ENCODE results near the gene EML1. TPM values are rescaled to one million over a fixed set of nuclear protein-coding genes. Genes with fewer than 3 reads are reported as not detected.

EML1 gene
- polyA plus RNA-seq, 12 donors, result 31.6 to 53.3 (median 45.0) TPM; not detected in 1

DNA sequence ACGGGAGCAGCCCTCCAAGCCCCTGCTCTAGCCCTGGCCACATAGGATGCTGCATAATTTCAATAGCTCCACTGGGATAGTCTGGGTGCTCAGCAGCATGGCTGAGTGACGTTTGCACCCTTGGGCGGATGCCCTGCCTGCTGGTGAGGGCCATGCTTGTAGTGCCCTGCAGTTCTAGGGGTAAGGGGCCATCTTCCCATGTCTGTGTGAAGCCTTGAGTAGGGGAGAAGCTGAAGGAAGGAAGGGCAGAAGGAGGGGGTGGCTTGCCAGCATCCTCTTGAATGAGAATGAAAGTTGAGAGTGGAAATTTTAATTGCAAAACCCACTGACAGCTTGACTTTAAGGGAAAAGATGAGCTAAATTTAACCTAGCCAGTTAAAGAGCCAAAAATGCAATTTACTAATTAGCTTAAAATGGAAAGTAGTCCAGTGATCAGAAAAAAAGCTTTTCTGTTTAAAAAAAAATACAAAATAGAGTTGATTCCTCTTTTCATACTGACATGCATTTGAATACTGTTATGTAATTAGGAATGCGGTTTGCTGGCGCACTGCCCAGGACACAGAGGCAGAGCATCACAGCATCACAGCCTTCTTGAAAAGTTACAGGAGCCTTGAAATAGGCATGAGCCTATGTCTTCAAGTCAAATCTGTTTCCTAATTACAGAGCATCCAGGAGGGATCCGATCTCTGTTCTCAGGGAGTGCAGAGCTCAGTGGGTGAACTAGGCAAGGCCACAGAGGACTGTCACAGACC, 18.5 kb upstream of the EML1 start:
- peak; percentile 69 for DNase-seq

DNA sequence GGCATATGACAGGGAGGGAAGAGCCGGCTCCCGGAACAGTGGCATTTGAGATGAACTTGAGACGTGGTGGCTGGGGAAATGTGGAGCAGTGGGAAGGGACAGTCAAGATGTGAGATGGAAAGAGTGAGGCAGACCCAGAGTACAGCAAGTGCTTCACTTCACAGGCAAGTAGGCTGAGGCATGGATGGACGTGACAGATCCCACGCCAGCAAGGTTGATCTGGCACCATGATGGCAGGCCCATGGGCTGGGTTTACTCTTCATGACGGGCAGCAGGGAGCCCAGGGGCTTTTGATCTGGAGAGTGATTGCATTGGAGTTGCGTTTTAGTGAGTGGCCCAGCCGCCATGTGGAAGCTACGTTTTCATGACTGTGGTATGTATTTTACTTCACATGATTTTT, 17.9 kb upstream of the EML1 start:
- no peak for DNase-seq

DNA sequence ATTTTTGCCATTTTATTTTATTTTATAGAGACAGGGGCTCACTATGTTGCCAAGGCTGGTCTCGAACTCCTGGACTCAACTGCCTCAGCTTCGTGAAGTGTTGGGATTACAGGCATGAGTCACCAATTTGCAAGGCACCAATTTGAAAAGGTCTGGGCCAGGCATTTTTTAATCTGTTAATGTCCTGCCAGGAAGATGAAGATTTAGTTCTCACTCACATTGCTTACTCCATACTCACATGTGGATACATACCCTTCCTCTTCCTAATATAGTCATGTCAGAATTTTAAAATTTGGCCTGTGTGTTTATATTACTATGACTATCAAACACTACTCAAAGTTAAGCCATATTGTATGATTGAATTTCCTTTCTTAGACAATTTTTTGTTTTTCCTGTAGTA, 15.3 kb upstream of the EML1 start:
- no peak for DNase-seq

DNA sequence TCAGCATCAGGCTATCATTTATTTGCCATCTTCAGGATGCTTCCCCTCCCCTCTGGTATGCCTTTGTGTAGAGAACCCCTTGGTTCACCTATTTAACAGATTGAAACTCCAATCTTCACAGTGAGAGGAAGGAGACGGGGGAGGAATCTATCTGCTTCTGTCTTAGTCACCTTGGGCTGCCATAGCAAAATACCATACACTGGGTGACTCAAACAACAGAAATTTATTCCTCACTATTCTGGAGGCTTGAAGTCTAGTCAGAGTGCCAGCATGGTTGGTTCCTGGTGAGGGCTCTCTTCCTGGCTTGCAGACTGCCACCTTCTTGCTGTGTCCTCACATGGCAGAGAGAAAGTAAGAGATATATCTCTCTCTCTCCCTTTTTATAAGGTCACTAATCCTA, 13.5 kb upstream of the EML1 start:
- DNase-seq, result no peak

DNA sequence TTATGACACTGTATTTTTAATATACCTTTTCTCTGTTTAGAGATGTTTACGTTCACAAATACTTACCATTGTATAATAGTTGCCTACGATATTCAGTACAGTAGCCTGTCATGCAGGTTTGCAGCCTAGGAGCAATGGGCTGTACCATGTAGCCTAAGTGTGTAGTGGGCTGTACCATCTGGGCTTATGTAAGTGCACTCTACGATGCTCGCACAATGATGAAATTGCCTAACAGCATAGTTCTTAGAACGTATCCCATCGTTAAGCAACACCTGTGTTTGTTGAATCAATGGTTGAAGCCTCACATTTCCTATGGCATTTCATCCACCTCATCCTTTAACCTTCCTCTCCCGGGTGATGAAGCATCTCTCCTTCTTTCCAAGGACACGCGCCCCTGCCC, 12.5 kb upstream of the EML1 start:
- DNase-seq, result no peak

DNA sequence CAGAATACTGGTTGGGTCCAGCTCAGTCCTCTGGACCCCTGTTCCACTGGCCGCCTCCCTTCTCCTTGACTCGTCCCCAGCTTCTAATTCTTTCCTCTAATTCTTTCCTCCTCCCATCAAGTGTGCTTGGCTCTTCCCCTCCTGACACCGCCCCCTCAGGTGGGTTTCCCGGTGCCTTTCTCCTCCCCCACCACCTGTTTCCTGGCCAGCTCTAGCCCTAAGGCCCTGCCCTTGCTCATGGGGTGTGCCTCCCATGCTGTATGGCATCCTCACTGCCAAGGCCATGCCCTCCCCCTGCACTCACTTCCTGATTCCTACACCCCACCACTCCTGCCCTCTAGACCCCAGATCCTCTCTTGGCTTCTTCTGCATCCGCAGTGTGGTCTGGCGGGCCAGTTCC, 12.1 kb upstream of the EML1 start:
- DNase-seq, result no peak

DNA sequence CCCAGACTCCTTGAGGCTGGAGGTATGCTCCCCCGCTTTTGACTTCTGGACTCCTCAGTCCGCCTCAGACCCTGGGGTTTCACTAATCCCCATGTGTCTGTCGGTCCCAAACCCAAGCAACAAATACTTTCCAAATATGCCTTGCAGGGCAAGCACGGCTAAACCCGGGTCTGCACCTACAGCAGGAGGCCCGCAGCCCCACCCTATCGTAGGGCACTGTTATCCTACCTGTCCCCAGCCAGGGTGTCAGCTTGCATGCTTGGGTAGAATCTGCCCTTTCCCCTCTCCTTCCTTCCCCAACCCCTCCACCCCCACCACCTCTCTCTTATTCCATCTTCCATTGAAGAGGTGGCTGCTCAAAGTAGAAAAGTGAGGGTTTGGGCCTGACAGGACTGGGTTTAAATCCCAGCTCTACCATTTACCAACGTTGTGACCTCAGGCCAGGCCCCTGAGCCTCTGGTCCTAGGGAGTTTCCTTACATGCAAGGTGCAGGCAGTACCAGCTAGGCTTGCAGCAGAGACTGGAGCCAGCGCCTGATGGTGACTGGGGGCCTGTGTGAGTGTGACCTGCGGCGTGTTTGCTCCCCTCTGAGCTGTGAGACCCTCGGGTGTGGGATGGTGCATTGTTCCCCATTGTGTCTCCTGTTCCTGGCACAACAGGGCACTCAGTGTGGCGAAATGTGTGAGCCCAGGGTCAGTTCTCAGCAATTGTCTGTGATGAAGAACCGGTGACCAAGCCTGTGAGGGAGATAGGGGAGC, 11.2 kb upstream of the EML1 start:
- DNase-seq, result no peak

DNA sequence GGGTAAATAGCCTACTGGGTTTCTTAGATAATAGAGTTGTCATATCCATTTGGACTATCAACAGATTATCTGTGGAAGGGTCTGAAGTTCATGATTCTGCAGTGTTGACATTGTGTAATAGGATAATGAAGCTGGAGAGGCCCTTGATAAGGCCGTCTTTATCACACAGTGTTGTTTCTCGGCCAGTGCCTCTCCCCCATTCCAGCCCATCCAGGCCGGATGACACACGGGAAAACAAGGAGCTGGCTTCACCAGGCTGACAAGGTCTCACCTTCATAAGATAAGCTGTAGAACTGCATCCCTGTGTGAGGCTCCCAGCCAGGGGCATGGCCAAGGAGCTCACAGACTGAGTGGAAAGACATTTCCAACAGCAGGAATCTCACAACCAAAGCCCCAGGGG, 8.7 kb upstream of the EML1 start:
- no peak for DNase-seq

DNA sequence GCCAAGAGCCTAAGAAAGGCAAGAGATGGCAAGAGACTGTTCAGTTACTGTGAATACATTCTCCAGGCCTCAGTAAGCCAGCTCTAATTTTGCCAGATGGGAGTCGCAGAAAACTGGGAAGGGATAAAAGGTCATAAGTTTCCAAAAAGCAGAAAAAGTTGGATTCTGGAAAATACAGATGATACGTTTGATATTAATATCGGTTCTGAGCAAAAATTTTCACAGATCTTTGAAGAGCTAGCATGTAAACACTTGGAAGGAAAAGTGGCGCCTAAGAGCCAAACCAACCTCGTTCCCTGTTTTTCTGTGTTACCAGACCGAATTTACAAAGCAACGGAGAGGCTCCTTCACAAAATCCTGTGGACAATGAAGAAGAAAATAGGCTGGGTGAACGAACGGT, 7.8 kb upstream of the EML1 start:
- no peak for DNase-seq

DNA sequence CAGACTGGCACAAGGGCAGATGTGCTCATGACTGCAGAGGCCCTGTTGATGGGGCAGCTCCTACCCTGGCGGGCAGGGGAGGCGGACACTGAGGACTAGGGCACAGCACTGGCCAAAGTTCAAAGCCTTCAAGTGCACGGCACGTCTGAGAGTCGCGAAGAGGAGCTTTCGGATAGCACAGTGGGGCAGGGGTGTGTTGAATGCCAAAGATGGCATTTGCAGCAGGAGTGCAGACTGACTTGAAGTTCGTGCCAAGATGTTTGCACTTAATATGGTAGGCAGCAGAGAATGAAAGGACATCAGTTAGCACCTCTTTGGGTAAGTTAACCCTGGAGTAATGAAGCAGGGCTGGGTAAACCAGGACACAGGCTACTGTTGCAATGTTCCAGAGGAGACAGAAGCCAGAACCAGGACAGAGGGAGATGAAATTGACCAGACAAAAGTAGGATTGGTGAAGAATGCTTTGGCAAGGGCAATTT, 6.7 kb upstream of the EML1 start:
- no peak for DNase-seq

DNA sequence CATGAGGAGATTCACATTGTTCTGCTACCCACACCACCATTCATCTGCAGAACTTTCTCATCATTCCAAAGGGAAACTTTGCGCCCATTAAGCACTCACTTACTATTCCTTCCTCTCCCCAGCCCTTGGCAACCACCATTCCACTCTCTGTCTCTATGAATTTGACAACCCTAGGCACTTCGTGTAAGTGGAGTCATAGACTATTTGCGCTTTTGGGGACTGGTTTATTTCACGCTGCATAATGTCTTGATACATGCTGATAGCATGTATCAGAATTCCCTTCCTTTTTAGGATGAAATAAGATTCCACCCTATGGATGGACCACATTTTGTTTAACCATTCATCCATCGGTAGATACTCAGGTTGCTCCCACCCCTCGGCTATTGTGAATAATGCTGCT, 4.5 kb upstream of the EML1 start:
- no peak for DNase-seq

DNA sequence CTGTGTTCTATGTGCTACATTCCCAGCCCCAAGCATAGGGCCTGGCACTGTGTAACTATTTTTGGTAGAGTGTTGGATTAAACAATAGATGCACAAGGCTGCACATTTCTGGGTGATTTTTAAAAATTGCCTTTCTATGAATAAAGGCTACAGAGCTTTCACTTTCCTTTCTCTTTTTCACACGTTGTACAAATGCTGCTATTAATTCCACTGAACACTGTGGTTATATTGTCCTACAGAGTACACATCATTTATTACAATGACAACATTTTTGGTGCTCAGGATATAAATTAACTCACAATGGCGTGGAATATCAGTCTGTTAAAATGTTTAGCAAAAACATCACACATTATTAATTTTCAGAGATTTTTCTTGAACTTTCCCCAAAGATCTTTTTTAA, 3.6 kb upstream of the EML1 start:
- DNase-seq, result no peak

DNA sequence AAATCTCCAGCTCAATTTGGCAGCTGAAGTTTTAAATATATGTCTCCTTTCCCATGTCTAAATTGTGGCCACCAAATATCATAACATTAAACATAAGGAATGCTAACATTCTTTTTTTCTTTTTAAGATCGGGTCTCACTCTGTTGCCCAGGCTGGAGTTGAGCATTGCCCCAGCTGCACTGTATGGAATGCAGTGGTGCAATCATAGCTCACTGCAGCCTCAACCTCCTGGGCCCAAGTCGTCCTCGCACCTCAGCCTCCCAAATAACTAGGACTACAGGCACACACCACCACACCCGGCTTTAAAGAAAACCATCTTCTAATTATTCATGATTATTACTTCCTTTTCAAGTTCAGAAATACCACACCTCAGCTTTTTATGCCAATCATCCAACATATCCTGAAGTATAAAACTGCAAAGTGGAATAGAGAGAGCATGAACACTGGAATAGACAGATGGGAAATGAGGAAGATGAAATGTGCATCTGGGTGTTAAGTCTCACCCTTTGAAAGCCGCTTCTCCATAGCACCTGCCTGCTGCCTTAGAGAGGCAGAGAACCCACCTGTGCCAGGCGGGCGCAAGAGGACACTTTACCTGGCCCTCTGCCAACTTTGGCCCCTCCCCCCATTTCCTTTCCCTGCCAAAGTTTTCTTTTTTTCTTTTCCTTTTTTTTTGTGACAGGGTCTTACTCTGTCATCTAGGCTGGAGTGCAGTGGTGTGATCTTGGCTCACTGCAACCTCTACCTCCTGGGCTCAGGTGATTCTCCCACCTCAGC, 2.8 kb upstream of the EML1 start:
- no peak for DNase-seq

DNA sequence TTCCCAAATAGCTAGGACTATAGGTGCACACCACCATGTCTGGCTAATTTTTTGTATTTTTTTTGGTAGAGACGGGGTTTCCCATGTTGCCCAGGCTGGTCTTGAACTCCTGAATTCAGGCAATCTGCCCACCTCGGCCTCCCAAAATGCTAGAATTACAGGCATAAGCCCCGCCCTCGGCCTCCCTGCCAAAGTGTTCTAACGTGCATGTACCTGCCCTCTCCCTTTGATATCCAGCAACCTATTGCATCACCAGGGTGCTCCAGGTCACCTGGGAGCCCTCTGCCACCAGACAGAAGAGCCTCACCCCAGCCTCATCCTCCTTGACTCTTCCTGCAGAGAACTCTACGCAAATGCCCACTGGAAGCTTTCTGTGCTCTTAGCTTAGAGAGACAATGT, 2.2 kb upstream of the EML1 start:
- DNase-seq, result no peak

DNA sequence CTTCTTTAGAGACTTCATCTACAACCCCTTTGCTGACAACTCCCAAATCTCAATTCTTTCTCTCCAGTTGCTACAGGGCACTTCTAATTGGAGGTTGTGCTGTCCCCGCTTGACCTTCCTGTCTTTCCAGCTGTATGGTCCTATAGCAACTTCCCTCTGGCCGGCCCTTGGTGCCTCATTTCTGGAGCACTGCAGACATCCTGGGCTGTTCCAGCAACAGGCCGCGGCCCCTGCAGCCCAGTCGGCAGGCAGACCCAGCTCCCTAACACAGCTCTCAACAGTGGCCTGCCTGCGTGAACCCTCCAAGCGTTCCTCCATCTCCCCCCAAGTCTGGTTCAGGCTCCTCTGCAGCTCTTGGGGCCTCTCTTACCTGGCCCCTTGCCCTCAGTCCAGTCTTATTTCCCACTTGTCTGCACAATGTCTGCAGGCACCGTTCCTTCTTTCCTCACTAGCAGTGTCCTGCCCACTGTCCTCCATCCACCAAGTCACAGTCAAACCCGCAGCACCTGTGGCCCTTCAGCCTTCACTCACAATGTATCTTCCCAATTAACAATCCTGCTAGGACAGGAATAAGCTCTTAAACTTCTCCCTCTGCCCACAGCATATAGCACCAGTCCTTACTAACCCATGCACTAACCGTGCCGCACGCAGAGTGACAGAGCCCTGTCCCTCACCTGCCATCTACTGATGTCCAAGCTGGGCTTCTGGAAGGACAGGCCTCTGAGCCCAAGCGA, 1.6 kb upstream of the EML1 start:
- no peak for DNase-seq

DNA sequence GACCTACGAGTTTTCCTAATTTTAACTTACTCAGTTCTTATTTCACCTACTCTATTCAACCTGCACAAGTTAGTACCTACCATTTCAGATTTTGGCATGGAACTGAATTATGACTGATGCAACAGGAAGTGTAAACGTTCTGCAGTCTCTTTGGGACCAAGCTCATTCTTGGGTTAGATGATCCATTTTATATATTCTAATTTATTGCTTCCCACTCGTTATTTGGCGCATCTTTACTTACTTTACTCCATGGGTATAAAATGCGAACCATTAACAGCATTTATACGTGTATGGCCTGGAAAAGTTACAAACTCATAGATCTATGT, 1.0 kb upstream of the EML1 start:
- no peak for DNase-seq

DNA sequence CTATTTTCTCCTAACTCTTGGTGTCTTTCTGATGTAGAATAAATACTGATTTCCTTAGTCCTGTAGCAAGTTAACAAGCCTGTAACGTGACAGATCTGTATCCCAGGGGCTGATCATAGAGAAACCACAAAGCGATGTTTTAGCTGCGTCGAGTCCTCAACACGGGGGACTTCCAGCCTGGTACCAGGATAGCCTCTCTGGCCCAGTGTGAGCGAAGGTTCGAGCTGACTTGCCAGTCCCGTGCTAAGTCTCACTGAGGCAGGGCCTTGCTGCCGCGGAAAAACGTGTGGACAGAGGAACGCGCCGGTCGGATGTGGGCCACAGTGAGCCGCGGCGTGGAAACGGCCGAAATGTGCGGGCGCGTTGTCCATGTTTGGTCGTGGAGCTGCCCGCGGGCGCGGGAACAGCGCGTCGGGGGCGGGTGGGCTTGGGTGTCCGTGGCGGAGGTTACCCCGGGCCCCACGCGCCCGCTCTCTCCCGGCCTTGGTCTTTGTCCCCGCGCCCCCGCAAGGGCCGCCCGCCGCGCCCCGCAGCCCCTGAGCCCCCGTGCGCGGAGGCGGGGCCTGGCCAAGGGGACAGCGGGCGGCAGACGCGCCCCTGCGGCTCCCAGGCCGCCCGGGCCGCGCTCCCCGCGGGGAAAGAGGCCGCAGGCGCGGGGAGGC, 531 bp upstream of the EML1 start:
- DNase-seq, result no peak

DNA sequence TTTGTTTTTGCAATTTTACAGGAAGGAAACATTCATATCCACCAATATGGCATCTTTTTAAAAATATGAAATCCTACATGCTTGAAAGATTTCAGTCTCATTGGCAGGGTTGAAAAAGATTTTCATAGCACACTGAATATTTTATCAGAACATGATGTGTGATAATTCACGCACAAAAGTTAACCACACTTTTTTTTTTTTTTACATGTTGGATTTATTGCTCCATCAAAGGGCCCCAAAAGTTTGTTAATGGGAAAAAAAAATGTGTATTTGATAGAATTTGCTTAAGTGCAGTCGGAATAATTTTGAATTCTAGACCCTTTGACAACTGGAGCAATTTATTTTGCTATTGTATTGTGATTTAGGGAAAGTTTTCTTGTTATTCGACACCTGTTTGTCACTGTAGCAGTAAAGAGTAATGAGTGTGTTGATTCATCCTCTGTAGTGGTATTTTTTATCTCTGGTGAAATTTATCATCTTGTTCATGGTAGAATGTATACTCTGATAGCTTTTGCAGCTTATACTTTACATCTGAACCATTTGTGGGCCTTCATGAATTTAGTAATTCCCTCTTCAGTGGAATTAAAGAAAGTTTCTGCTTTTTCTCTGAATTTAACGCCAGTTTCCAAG, 1.1 kb downstream of the EML1 start:
- DNase-seq, result no peak

DNA sequence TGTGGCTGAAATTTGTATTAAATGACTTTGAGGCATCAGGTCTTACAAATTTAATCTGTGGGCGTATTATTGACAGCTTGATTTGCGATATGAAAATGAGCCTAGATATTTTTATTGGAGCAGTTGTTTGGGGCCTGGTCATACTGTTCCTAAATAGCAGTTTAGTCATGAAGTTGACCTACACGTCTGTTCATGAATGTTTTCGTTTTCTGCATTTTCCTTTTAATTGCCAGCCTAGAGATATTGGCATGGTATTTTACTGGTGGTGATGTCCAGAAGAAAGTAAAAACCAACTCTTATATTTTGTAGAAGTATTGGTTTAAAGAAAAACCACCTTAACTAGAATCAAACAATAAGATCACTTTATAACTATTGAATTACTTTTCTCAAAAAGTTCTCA, 1.8 kb downstream of the EML1 start:
- no peak for DNase-seq

DNA sequence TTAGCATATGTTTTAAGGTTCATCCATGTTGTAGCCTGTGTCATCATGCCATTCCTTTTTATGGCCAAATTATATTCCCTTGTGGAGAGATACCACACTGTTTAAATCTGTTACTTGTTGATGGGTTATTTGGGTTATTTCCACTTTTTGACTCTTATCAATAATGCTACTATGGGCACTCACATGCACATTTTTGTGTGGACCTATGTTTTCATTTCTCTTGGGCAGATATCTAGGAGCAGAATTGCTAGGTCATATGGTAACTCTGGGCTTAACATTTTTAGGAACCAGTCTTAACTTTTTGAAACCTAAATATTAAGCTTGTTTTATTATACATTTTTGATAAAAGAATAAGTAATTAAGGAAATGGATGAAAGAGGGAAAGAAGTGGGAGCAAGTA, 4.0 kb downstream of the EML1 start:
- no peak for DNase-seq

DNA sequence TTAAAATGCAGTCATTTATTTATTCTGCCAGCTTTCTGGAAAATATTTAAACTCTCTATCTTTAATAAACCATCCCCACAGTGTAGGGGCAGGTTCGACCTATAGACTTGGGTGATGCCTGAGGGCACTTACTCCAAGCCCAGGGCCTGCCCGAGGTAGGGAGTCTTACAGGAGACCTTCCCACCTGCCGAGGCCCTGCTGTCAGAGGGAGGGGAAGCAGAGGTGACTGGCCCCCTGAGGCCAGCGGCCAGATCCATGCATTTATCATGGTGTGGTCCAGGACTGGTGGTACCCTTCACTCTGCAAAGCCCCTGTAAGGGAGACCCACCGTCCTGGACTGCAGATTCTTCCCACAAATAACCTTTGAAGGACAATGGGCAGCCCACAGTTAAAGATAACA, 7.6 kb downstream of the EML1 start:
- no peak for DNase-seq

Data from muscle of arm (tissue), 12 donors.